HG03139 (cell line): Measurements from ENCODE around the gene SH2D3C.

ENCODE experiments used
- ATAC-seq: cut with Tn5 transposase; IDR thresholded peaks from one replicate; pipeline ENCODE4 v1.9.1; 2021; ENCODE audit not compliant: unreplicated experiment

Gene SH2D3C

DNA sequence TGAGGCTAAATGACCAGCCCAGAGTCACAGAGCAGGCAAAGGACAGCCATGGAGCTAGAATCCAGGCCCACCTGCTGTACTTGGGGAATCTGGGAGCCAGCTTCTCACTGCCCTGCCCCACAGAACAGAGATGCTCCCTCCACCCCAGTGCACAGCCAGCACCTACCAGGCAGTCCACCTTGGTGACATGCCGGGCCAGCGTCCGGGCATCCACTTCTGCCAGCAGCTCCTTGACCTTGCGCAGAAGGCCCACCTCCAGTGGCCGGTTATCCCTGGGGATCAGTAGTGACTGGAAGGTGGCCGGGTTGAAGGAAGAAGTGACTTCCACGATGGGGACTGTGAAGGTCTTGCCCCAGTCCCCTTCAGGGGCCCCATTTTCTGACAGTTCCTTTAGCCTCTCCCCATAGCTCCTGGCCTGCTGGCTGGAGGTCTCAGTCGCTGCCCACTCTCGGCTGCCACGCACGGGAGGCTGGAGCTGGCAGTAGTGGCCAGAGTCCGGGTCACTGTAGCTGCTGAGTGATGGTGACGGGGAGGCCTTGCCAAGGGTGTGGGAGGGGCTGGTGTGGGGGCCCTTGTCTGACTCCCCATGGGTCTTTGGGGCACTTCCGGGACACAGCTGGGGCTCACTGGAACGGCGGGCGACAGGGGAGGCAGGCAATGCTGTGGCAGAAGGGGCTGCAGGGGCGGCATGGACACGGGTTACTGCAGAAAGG lies 33.9 kb downstream of the SH2D3C start:
- no peak for ATAC-seq

DNA sequence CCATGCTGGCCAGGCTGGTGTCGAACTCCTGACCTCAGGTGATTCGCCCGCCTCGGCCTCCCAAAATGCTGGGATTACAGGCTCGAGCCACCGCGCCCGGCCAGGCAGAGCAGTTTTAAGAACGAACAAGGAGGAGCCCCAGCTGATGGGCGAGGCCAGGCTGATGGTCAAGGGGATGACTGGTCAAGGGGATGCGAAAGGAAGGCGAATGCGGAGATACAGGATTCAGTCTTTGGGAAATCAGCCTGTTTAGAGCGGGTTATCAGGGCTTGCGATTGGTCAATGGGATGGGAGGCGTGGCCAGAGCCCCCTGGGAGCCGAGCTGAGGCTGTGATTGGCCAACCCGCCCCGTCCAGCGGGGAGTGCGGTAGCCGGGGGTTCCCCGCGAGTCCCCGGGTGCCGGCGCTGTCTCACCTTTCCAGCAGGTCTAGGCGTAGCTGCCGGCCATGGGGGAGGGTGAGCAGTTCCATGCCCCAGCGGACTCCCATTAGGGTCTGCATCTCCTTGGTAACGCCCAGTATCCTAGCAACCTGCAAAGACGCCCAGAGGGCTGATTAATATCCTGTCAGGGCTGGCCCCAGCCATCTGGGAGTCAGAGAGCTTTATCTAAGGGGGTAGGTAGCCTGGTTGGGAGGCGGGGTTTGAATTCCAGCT lies 35.9 kb downstream of the SH2D3C start:
- ATAC-seq: no peak

DNA sequence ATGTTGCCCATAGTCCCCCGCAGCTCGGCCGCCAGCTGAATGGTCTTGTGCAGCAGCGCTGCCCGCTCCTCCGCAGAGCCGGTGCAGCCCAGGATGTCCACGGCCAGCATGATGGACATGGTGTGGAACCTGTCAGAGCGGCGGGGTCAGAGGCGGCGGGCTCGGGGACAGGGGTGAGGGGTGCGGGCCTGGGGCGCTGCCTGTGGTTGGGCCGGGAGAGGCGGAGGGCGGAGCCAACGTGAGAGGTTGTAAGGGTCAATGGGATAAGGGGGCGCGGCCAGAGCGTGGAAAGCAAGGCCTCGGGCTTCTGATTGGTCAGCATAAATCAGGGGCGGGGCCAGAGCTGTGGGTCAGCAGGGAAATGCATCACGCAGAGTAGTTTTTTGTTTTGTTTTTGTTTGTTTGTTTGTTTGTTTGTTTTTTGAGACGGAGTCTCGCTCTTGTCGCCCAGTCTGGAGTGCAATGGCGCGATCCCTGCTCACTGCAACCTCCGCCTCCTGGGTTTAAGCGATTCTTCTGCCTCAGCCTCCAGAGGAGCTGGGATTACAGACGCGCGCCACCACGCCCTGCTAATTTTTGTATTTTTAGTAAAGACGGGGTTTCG lies 36.5 kb downstream of the SH2D3C start:
- ATAC-seq: no peak

DNA sequence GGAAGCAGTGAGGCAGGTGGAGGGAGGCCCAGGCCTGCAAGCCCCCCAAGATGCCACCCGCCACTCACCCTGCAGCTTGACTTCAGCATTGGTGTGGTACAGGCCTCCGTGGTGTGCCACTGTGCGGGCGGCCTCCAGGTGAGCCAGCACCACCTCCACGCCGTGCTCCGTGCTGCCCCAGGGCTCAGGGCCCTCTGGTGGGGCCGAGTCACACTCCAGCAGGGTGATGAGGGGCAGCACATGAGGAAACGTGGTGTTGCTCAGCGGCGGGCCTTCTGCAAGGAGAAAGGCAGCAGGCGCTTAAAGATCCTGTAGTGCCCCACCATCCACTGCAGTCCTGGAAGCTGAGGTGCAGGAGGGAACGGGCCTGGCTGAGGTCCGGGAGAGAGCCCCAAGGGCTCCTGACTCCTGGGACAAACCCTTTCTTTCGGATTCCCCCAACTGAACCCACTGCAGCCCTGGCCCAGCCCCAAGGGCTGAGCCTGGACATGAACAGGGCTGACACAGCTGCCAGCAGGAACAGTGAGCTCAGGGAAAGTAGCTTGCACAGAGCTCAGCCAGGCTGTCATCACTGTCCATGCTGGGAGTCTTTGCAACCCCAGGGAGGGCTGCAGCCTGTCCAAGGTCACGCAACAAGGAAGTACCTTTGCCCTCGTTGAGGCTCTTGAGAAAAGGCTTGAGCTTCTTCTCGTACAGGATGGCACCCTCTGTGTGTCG lies 38.7 kb downstream of the SH2D3C start:
- ATAC-seq: no peak

DNA sequence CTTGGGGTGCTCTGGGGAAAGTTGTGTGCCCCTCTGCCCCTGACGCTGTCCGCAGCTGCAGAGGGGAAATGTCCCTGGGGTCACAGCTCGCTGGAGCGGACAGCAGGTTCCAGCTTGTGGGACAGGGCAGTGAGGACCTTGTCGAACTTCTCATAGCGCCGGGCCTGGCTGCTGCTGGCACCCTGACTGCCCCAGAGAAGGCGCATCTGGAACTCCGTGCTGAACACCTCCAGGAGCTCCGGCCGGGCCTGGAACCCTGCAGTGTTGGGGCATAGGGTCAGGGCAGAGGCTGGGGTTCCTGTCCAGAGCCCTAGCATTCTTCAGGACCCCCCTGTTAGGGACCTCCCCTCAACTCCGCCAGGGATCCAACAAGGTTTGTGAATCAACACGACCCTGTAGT lies 39.8 kb downstream of the SH2D3C start:
- no peak for ATAC-seq

DNA sequence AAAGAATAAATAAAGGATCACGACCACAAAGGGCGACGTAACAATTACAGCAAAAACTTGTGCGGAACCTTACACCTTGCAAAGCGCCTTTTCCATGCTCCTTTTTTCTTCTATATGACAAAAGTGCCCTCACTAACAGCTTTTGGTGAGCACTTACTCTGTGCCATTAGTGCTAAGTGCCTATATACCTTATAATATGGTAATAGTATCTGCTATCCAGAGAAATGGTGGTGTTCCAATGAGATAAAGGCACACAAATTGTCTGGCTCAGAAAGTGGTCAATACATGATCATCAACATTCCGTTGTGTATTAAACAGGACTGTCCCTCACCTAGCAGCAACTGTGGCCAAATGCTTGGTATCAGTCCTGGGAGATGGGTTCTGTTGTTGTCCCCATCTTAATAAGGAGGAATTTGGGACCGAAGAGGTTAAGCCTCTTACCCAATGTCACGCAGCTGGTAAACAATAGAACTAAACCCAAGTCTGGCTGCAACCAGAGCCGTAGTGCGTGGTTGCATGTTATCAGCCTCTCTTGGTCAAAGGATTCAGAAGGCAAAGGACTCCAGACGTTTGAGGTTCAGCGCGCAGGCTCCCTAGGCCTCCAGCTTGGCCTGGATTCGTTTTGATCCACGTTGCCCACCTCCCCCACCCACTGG lies 42.8 kb downstream of the SH2D3C start:
- ATAC-seq: peak; percentile 1

DNA sequence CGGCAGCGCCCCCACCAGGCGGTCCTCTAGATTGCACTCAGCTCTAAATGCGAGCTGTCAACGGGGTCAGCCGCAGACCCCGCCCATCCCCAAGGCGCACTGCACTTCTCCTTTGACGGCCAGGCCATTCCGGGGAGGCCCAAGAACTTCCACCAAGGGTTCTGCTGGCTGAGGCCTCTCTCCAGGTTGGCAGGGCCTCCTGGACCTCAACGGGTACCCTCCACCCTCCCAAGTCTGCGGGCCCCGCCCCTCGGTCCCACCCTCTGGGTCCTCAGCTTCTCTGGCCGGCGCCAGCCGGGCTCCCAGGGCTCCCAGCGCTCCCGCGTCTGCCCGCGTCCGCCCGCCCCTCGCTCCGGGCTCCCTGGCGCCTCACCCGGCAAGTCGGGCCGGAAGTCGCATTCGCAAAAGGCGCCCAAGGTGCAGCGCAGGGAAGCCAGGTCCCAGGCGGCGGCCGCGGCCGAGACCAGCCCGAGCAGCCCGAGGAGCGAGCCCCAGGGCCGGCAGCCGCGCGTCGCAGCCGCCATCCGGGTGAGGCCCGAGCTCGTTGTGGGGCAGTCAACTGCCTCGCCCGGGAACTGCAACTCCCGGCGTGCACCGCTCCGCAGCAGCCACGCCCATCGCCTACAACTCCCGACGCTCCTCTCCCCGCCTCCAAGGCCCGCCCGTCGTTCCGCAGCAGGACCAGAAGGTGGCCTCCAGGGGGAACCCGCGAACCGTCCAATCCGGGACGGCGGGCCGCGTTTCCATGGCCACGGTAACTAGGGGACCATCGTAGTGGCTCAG lies 43.5 kb downstream of the SH2D3C start, which contains the start of gene TOR2A:
Gene TOR2A (minus strand): TSS at position 548 of the 783 bp plus-strand sequence. CDS start 24 bp downstream, at position 524.
- peak; percentile 78 for ATAC-seq

DNA sequence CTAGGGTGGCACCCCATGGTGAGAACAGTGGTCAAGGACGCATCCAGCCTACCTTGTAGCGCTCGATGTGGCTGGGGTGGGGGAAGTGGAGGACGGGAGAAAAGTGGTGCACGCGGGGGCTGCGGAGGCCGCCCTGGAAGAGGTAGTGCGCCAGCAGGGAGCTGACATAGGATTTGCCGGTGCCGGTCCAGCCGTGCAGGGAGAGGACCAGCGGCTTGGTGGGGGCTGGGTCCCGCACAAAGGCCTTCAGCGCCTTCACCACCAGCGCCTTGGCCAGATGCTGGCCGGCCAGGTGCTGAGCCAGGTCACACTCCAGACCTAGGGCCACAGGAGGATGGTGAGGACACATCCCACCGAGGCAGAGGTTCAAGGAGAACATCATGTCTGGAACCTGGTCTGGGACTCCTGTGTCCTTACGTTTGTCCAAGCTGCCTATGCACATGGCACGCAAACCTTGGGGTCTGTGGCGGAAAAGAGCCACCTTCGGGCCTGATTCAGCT lies 44.2 kb downstream of the SH2D3C start:
- no peak for ATAC-seq

DNA sequence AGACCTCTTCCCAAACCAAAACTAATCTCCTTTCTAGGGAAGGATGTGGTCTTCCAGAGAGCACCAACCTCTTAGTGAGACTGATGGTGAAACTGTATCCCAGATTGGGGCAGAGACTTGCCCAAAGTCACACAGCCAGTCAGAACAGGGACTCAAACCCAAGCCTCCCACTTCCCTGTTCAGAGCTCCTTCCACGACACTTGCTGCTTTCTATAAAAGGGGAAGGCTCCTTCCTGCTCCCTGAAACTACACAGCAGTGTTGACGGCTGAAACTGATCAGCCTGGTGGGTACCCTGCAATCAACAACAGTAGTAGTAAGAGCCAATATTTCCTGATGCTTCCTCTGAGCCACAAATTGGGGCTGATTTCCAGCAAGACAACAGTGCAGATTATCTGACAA lies 44.9 kb downstream of the SH2D3C start:
- ATAC-seq: no peak

DNA sequence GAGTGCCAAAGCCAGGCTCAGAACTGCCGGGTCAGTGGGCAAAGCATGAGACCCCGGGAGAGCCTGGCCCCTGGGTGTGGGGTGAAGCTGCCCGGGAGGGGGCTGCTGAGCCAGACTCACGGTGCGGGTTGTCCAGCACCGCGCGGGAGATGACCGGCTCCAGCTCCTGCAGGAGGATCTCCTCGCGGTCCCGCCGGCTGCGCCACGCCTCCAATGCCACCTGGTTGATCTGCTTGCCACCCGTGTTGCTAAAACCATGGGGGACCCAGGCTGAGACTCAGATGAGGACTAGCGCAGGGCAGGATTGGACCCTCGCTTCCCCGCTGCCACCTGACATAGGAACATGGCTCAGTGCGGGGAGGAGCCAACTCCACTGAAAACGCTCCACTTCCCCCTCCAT lies 46.0 kb downstream of the SH2D3C start:
- ATAC-seq: no peak

DNA sequence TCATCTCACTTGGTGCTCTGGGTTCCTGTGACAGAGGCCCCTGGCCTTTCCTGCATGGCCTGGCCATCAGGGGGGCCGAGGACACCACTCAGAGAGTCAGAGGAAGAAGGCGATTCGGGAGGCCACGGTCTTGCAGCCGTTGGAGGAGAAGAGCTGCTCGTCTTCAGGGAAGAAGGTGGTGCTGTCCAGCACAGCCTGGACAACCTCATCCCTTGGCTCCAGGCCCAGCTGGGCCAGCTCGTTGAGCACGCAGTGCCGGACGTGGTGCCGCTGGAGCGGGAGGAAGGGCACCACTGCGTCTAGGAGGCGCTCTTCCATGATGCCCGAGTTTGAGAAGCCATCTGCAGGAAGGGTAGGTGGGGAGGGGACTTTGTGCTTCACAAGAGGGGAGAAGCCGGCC lies 46.5 kb downstream of the SH2D3C start:
- no peak for ATAC-seq

DNA sequence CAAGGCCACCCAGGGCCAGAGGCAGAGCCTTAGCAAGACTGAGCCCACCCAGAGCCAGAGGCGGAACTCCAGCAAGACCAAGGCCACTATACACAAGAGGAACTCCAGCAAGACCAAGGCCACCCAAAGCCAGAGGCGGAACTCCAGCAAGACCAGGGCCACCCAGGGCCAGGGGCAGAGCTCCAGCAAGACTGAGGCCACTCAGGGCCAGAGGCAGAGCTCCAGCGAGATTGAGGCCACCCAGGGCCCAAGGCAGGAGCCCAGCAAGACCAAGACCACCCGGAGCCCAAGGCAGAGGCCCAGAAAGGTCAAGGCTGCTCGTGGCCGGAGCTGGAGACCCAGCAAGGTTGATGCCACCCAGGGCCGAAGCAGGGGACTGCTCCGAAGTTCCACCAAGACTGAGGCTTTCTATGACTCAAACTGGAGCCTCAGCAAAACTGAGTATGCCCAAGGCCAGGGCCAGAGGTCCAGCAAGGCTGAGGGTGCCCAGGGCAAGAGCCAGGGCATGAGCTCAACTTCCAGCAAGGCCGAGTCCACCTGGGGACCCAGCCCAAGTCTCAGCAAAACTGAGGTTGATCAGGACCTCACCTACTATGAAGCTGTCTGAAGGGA lies 47.6 kb downstream of the SH2D3C start:
- ATAC-seq: no peak

DNA sequence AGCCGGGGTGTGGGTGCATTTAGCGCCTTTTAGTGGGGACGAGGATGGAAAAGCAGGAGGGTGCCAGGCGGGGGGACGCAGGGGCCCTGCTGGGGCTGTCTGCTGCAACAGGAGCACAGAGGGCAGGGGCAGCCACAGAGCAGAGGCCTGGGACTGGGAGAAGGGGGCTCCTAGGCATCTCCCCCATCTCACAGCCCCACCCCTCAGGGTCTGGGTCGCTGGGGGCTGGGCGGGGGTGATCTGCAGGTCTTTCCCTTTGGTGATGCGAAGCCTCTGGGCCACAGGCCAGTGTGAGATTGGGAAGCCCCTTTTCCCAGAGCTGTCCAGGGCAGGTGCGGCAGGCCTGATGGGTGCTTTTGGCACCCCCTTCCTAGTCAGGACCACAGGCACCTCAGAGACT lies 48.2 kb downstream of the SH2D3C start:
- ATAC-seq: no peak

DNA sequence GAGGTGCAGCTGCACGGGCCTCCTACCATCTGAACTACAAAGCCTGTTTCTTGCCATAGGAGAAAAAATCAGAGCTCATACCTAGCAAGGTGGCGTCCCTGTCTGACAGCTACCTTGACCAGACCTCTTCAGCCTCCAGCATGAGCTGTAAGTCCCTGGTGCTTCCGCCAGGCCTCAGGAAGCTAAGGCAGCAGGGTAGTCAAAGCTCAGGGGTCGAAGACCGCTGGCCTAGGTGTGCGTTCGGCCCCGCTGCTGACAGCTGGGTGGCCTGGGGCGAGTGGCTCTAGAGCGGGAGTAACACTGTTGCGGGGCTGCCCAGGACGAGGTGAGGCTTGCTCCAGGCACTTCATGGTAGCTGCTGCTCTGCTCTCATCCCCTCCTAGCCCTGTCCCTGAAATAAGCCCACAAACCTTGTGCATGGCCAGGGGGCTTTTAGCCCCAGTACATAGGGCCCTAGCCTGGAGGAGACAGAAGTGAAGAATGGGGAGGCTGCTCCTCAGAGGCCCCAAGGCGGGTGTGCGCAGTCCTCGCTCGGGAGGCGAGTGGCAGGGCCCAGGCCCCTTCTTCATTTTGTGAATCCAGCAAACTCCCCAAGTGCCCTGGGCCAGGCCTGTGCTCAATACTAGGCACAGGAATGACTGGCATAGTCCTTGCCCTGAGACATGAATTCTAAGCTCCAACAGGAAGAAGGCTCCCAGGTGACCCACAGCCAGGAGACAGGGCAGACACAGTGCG lies 48.8 kb downstream of the SH2D3C start:
- ATAC-seq: no peak

DNA sequence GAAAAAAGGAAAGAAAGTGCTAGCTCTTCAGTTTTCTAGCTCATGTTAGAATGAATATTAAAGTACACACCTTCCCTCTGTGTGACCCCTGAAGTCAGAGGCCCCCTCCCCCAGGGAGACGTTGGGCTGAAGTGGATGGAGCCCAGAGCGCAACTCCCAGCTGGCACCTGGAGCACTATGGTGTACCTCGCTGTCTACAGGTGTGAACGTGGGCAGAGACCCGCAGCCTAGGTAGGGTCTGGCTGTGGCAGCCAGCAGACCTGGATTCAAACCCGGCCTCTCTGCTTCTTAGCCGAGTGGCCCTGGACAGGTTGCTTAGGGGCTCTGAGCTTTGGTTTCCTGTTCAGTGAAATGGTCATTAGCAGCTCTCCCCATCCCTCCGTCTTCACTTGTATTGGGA lies 49.7 kb downstream of the SH2D3C start:
- no peak for ATAC-seq

DNA sequence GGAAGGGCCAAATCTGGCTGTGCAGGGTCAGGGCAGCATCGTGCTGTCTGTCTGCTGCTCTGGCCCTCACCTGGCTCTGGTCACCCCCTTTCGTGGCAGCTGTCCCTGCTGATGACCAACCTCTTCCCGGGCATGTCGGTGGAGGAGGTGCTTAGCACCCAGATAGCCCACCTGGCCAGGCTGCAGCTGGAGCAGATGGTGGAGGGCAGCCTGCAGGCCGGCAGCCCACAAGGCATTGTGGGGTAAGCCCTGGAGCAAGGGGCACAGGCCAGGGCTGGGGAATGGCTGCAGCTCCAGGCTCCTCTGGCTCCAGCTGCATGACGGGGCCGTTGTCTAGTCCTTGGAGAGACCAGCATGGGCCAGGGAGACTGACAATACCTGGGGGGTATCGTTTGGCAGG lies 51.6 kb downstream of the SH2D3C start:
- ATAC-seq: no peak

DNA sequence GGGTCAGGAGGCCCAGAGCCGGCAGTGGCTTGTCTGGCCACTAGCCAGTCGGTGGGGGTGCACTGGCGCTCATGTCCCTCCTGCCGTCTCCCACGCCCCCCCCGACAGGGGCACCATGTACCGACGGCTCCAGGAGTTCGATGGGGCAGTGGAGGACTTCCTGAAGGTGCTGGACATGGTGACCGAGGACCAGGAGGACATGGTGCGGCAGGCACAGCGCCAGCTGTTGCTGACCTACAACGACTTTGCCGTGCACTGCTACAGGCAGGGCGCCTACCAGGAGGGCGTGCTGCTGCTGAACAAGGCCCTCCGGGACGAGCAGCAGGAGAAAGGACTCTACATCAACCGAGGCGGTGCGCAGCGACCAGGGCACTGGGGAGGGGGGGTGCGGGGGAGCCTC lies 54.5 kb downstream of the SH2D3C start:
- ATAC-seq: no peak

DNA sequence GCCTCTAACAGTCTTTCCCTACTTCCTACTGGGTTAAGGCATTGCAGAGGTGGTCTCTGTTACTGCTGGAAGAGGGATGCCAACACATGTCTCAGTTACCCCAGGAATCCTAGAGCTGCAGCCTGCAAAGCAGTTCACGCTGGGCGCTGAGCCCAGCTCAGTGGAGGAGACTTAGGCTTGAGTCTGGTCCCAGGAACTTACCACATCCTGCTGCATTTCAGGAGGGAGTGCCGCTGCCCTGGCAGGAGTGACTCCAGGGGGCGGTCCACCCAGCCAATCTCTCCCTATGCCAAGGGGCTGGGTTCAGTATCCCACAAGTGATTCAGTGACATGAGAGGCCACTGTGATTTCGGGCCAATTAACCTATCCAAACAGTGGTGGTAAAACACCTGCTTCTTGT lies 55.0 kb downstream of the SH2D3C start:
- no peak for ATAC-seq

DNA sequence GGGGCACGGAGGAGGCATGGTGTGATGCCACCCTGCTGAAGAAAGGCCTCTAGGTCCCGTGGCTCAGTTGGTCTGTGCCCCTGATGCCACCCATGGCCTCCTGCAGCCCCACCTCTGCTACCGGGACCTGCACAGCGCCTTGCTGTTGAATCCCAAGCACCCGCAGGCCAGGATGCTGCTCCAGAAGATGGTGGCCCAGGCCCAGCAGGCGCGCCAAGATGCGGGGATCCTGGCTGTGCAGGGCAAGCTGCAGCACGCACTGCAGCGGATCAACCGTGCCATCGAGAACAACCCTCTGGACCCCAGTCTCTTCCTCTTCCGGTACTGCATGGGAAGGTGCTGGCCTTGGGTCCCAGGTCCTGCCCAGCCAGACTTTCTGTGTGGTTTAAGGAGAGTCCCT lies 55.5 kb downstream of the SH2D3C start:
- no peak for ATAC-seq
